Iris pigment epithelial cell (primary cell): ENCODE measurements around the gene HBG1.
"Not testable (repeated sequence)": the region's sequence is repeated elsewhere in the genome, so short reads cannot be mapped to it uniquely, and the experiment has no call there.

Experiments used
- DNase-seq: peaks from one replicate; pipeline ENCODE4 v3.0.0-alpha.2; 2011; ENCODE audit warnings: low read depth

The HBG1 gene

GRCh38 chr11:5249807-5250396 lies at the start of gene HBG1:
TSS of gene HBG1 (minus strand) at chr11:5249857. CDS start at chr11:5249804, 53 bp downstream.
- DNase-seq = not testable (repeated sequence)

- DNase-seq = no peak
These were observed 48.8 kb upstream of the HBG1 start for GRCh38 chr11:5298451-5298850.

GRCh38 chr11:5297721-5298323 lies 48.2 kb upstream of the HBG1 start:
- DNase-seq = no peak

- not testable (repeated sequence) for DNase-seq
These were observed 44.8 kb upstream of the HBG1 start for GRCh38 chr11:5294342-5294995.

GRCh38 chr11:5293028-5293427 lies 43.4 kb upstream of the HBG1 start:
- no peak for DNase-seq

GRCh38 chr11:5291207-5291838 lies 41.7 kb upstream of the HBG1 start:
- DNase-seq = peak; percentile 74

GRCh38 chr11:5290106-5290505 lies 40.4 kb upstream of the HBG1 start:
- no peak for DNase-seq

GRCh38 chr11:5289696-5290095 lies 40.0 kb upstream of the HBG1 start:
- peak; percentile 51 for DNase-seq

GRCh38 chr11:5288906-5289550 lies 39.4 kb upstream of the HBG1 start:
- peak; percentile 21 for DNase-seq

- DNase-seq = peak; percentile 61
These were observed 38.6 kb upstream of the HBG1 start for GRCh38 chr11:5288108-5288905.

GRCh38 chr11:5286901-5287300 lies 37.2 kb upstream of the HBG1 start:
- no peak for DNase-seq

GRCh38 chr11:5286351-5286750 lies 36.7 kb upstream of the HBG1 start:
- DNase-seq = no peak

GRCh38 chr11:5285703-5286340 lies 36.2 kb upstream of the HBG1 start:
- no peak for DNase-seq

GRCh38 chr11:5284637-5285036 lies 35.0 kb upstream of the HBG1 start:
- no peak for DNase-seq

- DNase-seq = no peak
These were observed 34.2 kb upstream of the HBG1 start for GRCh38 chr11:5283882-5284281.

GRCh38 chr11:5283086-5283485 lies 33.4 kb upstream of the HBG1 start:
- DNase-seq = no peak

- no peak for DNase-seq
These were observed 33.0 kb upstream of the HBG1 start for GRCh38 chr11:5282628-5283027.

- no peak for DNase-seq
These were observed 31.9 kb upstream of the HBG1 start for GRCh38 chr11:5281596-5281995.

- DNase-seq = peak; percentile 99
These were observed 31.0 kb upstream of the HBG1 start for GRCh38 chr11:5280582-5281102.

GRCh38 chr11:5279471-5280090 lies 29.9 kb upstream of the HBG1 start:
- DNase-seq = no peak
